COLO668 (cell line): ENCODE data around the gene NDUFAF3.
"Not testable (repeated sequence)": the region's sequence is repeated elsewhere in the genome, so short reads cannot be mapped to it uniquely, and the experiment has no call there.

ENCODE experiments used
- DNase-seq: peaks from one replicate; lab custom pipeline; 2025; ENCODE audit not compliant: unreplicated experiment; lab: John Stamatoyannopoulos, UW

The NDUFAF3 gene

DNA sequence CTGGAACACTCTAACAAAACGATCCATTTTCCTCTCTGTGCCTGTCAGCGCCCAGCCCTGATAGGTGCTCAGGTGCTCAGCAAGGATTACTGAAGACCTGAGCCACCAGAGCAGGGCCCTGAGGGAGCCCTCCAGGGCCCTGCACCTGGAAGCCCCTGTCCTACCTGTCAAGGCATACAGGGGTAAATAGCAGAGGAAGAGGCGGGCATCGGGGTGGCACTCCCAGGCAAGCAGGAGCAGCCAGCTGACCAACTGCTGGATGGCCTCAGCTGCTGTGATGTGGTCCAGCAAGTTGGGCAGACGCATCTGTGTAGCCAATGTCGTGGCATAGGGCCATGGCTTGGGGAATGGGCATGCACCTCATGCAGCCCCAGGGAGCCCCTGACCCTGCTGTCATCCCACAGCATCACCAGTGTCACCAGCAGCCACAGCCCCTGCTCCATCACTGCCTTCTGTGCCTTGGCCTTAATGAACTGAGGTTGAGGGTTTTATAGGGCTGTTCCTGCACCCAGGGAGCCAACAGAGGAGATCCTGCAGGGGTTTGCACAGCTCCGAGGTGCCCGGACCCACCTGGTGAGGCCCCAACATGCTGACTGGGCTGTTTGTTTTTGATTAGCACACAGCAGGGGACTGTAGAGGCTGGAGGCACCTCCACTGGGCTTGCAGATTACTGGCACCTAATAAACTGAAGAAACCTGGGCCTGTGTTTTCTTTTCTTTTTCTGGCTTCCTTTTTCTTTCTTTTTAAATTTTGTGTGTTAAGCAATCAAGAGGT is 22.6 kb upstream of the NDUFAF3 start:
- peak; percentile 46 for DNase-seq

DNA sequence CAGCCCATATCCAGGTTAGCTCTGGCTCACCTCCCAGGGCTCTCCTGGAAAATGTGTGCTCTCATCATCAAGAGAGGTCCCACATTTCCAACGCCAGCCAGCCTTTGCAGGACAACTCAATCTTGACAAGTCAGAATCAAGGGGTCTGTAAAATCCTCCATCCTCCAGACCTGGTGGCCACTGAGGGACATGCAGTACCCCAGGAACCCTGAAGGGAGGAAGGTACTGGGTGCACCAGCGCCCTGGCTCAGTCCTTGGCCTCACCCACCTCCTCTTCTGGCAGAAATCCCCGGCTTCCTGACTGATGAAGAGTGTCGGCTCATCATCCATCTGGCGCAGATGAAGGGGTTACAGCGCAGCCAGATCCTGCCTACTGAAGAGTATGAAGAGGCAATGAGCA is 20.8 kb upstream of the NDUFAF3 start:
- DNase-seq, result no peak

DNA sequence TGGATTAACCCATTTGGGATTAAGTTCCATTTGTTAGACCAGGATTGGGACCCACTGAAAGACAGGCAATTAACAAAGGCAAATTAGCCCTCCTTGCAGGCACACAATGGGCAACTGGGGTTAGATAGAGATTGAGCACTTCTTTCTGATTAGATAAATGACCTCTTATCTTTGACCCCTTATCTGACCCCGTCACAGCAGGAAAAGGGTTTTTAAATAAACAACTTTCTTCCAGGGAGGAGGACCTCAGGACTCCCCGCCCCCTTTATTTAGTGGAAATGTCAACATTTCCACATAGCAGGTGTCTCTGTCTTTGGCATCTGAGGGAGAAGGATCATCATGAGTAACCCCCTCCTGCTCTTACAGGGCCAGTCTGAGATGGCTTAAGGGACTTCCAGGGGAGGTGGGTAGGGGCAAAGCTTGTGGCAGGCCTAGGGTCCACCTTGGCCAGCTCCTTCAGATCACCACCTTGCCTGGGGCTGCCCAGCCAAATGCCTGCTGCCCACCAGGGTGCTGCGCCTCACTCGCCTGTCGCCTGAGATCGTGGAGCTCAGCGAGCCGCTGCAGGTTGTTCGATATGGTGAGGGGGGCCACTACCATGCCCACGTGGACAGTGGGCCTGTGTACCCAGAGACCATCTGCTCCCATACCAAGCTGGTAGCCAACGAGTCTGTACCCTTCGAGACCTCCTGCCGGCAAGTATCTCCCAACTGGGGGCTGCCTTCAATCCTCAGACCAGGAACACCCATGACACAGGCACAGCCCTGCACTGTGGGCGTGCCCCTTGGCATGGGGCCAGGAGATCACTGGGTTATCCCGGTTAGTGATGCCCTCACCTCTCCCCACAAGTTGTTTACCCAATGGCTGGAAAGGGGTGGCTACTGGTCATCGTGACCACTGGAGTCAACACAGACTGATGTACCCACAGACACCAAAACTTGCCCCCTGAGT is 17.3 kb upstream of the NDUFAF3 start:
- DNase-seq, result peak; percentile 81

DNA sequence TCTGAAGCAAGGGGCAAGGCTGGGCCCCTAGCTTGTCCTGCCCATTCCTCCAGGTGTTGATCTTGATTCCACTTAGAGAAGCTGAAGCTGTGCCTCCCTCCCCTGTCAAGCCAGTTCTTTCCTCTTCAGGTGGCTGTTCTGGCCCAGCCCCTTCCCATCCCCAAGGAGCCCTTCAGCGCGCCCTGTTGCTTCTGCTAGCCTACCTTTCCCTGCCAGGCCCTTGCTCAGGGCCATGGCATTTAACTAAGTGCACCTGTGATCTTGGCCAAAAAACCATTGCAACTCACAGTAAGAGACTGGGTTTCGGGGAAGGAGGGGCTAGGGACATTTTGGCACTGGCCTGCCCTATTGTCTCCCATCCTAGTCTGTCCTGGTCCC is 16.6 kb upstream of the NDUFAF3 start:
- DNase-seq, result no peak

DNA sequence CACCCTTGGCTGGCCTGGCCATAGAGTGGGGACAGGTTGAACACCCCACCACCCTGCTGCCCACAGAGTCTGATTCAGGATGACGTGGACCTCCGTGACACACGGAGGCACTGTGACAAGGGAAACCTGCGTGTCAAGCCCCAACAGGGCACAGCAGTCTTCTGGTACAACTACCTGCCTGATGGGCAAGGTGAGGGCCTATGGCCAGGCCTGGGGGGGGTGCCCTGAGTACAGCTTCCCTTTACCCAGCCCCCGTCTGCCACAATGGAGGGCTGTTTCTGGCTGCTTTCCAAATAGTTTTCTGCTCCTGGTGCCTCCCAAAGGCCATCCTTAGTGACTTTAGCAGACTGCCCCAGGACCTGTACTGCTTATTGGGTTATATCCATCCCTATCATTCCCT is 15.9 kb upstream of the NDUFAF3 start:
- DNase-seq, result no peak

DNA sequence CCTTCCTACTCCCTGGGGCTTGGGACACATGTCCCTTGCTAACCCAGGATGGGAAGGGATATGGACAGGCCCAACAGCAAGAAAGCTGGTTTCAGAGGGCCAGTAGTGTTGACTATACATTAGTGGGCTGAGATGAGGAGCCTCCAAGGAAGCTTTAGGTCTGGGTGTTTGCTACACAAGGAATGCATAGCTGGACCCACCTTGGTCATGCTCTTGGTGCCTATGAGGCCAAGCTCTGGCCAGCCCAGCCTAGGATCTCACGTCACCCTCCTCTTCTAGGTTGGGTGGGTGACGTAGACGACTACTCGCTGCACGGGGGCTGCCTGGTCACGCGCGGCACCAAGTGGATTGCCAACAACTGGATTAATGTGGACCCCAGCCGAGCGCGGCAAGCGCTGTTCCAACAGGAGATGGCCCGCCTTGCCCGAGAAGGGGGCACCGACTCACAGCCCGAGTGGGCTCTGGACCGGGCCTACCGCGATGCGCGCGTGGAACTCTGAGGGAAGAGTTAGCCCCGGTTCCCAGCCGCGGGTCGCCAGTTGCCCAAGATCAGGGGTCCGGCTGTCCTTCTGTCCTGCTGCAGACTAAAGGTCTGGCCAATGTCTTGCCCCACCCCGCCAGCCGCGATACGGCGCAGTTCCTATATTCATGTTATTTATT is 15.4 kb upstream of the NDUFAF3 start:
- DNase-seq, result peak; percentile 26

DNA sequence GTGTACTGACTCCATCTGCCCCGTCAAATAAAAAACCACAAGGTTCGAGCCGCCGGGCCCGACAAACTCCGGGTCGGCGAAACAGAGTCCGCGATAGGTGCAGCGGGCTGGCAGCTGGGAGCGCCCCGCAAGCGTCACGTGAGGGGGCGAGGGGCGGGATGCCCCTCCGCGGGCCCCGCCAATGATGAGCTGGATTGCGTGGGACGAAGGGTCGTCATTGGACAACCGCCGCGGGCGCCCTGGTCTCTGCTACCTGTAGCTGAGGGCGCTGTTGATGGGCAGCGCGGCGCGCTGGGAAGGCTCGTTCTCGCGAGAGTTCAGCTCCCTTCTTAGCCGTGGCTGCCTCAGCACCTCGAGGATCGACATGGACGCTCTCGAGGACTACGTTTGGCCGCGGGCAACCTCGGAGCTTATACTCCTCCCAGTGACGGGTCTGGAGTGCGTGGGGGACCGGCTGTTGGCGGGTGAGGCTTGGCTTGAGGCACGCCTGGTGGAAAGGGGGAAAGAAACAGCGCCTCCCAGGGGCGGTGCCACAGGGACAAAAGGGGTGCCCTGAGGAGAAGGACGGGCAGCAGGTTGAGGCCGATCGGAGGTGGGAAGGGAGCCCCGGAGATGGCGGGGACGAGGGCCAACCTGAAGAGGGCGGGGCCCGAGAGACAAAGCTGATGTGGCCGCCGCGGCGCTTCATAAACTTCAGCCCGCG is 14.7 kb upstream of the NDUFAF3 start, which contains the start of gene WDR6:
TSS of gene WDR6 (plus strand) at position 324 of the 703 bp plus-strand sequence. CDS start at position 365, 41 bp downstream.
- peak; percentile 97 for DNase-seq

DNA sequence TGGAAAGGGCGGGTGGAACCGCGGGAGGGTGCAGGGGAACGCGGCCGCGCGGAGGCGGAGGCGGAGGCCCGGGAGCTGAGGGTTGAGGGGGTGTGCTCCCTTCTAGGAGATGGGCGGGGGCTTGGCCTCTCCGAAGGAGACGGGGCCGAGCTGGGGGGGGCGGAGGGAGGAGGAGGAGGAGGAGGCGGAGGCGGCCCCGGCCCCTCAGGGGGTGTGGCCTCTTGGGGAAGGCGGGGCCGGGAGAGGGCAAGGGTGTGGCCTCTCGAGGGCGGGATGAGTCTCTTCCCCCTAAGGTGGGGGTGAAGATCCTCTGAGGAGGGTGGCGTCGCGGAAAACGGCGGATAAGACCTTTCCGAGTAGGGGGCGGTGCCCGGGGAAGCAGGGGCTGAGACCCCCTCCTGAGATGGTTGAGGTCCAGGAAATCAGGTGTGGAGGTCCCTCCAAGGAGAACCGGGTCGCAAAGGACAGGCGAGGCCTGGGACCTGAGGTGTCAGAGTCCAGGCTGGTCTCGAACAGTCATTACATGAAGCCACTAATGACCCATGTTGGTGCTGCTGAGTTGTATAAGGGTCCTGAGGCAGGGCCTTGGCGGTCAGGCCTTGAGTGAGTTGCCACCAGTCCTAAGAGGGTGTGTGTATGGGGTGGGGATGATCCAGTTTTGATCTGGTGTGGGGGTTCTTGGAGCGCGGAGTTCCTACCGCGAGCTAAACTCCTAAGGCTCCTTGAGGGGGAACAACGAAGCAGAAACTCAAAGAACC is 14.0 kb upstream of the NDUFAF3 start:
- peak; percentile 80 for DNase-seq

DNA sequence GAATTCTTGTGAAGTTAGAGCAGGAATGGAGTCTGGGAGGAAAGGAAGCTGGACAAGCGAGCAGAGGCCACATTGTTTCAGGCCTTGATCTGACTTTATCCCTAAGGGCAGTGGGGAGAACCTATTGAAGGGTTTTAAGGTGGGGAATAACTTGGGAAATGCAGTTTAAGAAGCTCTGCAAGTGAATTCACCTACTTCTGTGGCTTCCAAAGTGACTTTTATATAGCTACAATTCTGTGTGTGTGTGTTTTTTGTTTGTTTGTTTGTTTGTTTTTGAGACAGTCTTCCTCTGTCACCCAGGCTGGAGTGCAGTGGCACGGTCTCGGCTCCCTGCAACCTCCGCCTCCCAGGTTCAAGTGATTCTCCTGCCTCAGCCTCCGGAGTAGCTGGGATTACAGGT is 13.3 kb upstream of the NDUFAF3 start:
- not testable (repeated sequence) for DNase-seq

DNA sequence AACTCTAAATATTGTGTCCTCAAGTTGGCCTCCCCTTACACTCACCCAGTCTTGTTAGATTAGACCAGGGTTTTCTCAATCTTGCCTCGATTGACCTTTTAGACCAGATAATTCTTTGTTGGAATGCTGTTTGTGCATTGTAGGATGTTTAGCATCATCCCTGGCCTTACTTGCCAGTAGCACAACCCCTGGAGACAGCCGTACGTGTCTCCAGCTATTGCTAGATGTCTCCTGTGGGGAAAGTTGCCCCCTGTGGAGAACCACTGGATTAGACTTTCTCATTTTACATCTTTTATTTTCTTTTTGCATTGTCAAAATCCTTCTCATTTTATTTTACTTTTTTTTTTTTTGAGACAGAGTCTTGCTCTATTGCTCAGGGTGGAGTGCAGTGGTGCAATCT is 12.5 kb upstream of the NDUFAF3 start:
- DNase-seq, result no peak

DNA sequence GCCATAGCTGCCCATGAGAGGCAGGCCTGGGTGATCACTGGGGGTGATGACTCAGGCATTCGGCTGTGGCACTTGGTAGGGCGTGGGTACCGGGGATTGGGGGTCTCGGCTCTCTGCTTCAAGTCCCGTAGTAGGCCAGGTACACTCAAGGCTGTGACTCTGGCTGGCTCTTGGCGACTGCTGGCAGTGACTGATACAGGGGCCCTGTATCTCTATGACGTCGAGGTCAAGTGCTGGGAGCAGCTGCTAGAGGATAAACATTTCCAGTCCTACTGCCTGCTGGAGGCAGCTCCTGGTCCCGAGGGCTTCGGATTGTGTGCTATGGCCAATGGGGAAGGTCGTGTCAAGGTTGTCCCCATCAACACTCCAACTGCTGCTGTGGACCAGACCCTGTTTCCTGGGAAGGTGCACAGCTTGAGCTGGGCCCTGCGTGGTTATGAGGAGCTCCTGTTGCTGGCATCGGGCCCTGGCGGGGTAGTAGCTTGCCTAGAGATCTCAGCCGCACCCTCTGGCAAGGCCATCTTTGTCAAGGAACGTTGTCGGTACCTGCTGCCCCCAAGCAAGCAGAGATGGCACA is 9.4 kb upstream of the NDUFAF3 start:
- DNase-seq, result no peak

DNA sequence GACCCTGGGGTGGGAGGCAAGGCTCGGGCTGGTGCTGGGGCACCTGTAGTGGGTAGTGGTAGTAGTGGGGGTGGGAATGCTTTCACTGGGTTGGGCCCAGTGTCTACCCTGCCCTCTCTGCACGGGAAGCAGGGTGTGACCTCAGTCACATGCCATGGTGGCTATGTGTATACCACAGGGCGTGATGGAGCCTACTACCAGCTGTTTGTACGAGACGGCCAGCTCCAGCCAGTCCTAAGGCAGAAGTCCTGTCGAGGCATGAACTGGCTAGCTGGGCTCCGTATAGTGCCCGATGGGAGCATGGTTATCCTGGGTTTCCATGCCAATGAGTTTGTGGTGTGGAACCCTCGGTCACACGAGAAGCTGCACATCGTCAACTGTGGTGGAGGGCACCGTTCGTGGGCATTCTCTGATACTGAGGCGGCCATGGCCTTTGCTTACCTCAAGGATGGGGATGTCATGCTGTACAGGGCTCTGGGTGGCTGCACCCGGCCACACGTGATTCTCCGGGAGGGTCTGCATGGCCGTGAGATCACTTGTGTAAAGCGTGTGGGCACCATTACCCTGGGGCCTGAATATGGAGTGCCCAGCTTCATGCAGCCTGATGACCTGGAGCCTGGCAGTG is 8.7 kb upstream of the NDUFAF3 start:
- no peak for DNase-seq

DNA sequence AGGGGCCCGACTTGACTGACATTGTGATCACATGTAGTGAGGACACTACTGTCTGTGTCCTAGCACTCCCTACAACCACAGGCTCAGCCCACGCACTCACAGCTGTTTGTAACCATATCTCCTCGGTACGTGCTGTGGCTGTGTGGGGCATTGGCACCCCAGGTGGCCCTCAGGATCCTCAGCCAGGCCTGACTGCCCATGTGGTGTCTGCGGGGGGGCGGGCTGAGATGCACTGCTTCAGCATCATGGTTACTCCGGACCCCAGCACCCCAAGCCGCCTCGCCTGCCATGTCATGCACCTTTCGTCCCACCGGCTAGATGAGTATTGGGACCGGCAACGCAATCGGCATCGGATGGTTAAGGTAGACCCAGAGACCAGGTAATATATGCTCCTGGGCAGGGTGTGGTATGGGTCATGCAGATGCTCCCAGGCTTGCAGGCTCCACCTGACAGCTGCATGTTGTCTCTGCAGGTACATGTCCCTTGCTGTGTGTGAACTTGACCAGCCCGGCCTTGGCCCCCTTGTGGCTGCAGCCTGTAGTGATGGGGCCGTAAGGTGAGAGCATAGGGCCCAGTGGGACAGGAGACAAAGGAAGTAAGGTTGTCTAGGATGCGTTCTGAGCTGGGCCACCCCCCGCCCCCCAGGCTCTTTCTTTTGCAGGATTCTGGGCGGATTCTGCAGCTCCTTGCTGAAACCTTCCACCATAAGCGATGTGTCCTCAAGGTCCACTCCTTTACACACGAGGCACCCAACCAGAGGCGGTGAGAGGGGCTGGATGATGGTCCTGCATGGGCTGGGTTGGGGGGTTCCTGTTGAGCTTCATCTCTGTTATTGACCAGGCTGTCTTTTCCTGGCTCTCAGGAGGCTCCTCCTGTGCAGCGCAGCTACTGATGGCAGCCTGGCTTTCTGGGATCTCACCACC is 7.9 kb upstream of the NDUFAF3 start:
- peak; percentile 65 for DNase-seq

DNA sequence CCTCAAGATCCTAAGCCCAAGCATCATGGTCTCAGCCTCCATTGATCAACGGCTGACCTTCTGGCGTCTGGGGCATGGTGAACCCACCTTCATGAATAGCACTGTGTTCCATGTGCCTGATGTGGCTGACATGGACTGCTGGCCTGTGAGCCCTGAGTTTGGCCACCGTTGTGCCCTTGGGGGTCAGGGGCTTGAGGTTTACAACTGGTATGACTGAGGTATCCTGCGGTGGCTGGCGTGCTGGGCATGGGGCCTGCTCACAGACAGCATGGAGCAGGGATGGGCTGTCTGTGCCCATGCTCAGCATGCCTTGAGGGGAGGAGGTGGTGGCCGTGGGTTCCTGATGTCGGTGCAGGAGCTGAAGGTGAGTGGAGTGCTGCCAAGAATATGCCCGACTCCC is 6.8 kb upstream of the NDUFAF3 start:
- no peak for DNase-seq

DNA sequence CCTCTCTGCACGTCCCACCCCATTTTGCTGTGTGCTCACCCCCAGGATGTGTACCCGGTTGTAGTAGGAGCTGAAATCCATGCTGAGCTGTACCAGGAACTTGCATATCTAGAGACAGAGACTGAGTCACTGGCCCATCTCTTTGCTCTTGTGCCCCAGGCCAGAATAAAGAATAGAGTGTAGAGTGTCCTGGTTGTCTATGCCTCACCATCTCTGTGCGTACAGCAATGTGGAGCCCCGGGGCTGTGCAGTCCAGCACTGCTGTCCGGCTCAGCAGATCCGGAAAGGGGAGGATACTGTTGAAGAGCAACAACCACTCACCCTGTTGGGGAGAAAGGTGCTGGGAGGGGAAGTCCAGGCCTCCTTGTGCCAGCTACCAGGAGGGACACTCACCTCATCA is 6.2 kb upstream of the NDUFAF3 start:
- DNase-seq, result no peak

DNA sequence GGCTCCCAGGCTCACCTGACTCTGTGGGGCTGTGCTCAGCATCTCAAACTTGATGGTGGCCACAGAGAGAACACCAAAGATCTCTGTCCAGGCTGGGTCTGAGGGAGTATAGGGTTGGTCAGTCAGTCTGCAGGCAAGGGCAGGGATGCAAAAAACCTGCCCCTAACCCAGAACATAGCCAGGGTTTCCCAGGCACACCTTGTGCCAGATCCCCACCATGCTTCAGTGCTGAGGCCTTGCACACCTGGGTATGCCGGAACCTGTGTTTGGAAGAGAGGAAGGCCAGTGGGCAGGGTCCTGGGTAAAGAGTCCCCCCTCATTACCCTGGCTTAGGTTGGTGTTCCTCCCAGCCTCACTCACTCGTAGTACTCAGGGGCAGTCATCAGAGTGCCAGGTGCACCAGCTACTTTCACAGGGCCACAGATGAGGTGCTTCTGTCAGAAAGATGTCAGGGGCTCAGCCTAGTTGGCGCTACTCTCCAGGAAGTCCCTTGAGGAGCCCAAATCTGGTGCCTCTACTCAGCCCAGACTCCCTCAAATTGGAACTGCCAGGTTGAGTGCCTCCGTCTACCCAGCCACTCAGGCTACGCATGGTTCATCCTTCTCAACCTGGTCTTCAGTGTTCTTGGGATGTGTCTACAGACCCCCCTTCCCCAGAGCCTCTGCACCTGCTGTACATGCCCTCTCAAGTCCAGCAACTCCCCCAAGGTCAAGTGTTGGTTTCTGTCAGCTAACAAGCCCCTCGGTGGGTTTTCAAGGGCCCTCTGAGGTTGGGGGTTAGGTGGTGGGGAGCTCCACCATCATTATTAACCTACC is 5.3 kb upstream of the NDUFAF3 start:
- no peak for DNase-seq

DNA sequence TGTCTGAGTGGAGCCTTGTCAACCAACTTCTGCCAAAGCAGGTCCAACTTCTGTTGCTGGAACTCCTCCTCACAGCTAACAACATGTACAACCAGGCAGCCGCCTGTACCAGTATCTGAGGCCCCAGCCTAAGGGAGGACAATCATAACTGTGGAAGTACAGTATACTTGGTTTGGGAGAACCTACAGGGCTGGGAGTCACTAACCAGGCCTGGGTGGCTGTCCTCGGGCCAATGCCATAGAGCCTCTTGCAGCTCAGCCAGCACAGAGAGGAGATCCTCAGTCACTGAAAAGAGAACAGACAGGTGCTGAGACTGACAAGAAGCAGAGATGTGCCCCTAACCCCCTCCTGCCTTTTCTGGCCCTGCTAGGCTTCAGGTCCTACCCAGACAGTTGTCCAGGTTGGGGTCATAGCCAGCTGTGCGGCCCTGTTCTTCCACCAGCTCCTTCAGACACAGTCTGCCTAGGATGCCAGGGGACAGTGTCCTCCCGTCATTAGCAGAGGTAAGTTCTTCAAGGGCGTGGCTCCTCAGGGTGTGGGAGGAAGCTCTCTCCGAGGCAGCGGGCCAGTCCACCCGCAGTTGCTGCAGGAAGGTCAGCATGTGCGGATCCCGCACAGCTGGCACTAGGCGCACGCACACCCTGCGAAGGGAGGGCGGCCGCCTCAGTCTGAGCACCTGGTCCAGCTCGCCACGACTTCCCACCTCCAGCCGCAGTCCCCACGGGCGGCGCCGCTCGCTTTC is 4.5 kb upstream of the NDUFAF3 start:
- no peak for DNase-seq
